Urothelium cell line (cell line): ENCODE results near the gene EFHC2.

Experiments
- DNase-seq: peaks from one replicate; pipeline ENCODE4 v3.0.0; 2011; ENCODE audit warnings: low spot score, mixed read lengths
- FAIRE-seq: peaks from 2 replicates; lab custom pipeline; 2011; peaks lifted over from hg19 to GRCh38; lab: Jason Lieb, UNC

Gene EFHC2

GRCh38 chrX:44156726-44157125, 186.7 kb downstream of the EFHC2 start:
- no peak for DNase-seq
- FAIRE-seq, result no peak

- FAIRE-seq (no peak), DNase-seq (no peak)
These were observed 188.3 kb downstream of the EFHC2 start for GRCh38 chrX:44155126-44155525.

GRCh38 chrX:44152852-44153251, 190.6 kb downstream of the EFHC2 start:
- no peak for FAIRE-seq
- DNase-seq, result no peak

GRCh38 chrX:44147130-44147529, 196.3 kb downstream of the EFHC2 start:
- DNase-seq (no peak), FAIRE-seq (no peak)

- DNase-seq, result no peak
- no peak for FAIRE-seq
These were observed 199.1 kb downstream of the EFHC2 start for GRCh38 chrX:44144177-44144945.

GRCh38 chrX:44143061-44143602, 200.3 kb downstream of the EFHC2 start:
- DNase-seq (no peak), FAIRE-seq (no peak)

- DNase-seq, result no peak
- no peak for FAIRE-seq
These were observed 213.3 kb downstream of the EFHC2 start for GRCh38 chrX:44130189-44130588.

GRCh38 chrX:44113337-44113736, 230.1 kb downstream of the EFHC2 start:
- no peak for FAIRE-seq
- no peak for DNase-seq

GRCh38 chrX:44106864-44107263, 236.6 kb downstream of the EFHC2 start:
- no peak for DNase-seq
- FAIRE-seq, result no peak

- no peak for DNase-seq
- FAIRE-seq, result no peak
These were observed 238.1 kb downstream of the EFHC2 start for GRCh38 chrX:44105228-44105913.

GRCh38 chrX:44104699-44105098, 238.8 kb downstream of the EFHC2 start:
- FAIRE-seq (no peak), DNase-seq (no peak)

GRCh38 chrX:44101281-44101680, 242.2 kb downstream of the EFHC2 start:
- FAIRE-seq (no peak), DNase-seq (no peak)

- no peak for DNase-seq
- no peak for FAIRE-seq
These were observed 244.1 kb downstream of the EFHC2 start for GRCh38 chrX:44099366-44099765.
